Myocyte (in vitro differentiated cells): ENCODE data around the gene ZNF564. TPM values are rescaled to one million over a fixed set of nuclear protein-coding genes. Genes with fewer than 3 reads are reported as not detected.
A peak's percentile ranks its signal among the peaks of the same experiment; 100 is the strongest.
"Not testable (repeated sequence)": the region's sequence is repeated elsewhere in the genome, so short reads cannot be mapped to it uniquely, and the experiment has no call there.

ENCODE experiments used
- DNase-seq: peaks from one replicate; pipeline ENCODE4 v3.0.0-alpha.2; 2012; ENCODE audit warnings: low read depth
- total RNA-seq: library from RNA; depleted of rRNA; stranded (reverse); fragments of >200 nt; gene quantifications from 2 replicates; pipeline ENCODE4 v1.2.3, GENCODE V29; 2014

The ZNF564 gene
- total RNA-seq, 1 donor from 2014 or later: 6.0 TPM

DNA sequence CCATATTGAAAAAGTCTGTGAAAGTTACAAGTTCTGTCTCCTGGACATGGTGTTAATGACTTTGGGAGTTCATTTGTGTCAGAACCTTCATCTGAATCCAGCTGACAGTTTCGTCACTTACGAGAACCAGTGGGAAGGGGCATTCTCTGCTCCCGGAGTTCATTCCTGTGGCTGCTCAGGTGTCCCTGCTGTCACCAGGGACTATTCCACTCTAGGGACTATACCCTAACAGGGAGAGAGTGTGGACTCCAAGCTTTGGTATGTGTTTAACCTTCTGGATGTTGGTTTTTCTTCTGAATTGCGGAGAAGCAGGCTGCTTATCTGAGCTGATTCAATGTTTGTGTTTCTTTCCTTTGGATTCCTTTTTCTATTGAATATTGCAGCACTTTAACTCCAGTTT, 54.2 kb downstream of the ZNF564 start:
- no peak for DNase-seq

DNA sequence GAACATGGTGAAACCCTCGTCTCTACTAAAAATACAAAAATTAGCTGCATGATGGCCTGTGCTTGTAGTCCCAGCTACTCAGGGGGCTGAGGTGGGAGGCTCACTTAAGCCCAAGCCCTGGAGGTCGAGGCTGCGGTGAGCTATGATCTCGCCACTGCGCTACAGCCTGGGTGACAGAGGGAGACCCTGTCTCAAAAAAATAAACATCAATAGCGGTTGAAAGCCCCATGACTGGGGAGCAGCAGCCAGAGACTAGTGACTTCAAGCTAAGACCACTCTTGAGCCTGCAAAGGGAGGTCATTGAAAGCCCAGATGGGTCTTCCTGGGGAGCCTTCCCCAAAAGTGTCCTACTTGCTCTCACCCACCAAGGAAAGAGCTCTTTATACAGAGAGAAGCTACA, 54.8 kb downstream of the ZNF564 start:
- DNase-seq: no peak

- DNase-seq: peak; percentile 91
Observed at GRCh38 chr19:12495002-12495802, 56.1 kb downstream of the ZNF564 start.

GRCh38 chr19:12494260-12494860, 56.9 kb downstream of the ZNF564 start:
- no peak for DNase-seq

DNA sequence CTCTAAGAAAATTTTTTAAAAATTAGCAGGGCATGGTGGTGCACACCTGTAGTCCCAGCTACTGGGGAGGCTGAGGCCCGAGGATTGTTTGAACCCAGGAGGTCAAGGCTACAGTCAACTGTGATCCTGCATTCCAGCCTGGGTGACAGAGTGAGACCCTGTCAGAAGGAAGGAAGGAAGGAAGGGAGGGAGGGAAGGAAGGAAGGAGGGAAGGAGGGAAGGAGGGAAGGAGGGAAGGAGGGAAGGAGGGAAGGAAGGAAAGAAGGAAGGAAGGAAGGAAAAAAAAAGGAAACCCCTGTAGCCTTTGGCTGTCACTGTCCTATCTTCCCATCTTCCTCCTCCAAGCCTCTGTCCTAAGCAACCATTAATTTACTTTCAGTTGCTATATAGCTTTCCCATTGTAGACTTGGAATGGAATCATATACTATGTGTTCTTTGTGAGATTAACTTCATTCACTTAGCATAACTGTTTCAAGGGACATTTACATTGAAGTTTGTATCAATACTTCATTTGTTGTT, 65.0 kb downstream of the ZNF564 start:
- DNase-seq: not testable (repeated sequence)

- DNase-seq: no peak
Observed at GRCh38 chr19:12485571-12485970, 65.7 kb downstream of the ZNF564 start.

DNA sequence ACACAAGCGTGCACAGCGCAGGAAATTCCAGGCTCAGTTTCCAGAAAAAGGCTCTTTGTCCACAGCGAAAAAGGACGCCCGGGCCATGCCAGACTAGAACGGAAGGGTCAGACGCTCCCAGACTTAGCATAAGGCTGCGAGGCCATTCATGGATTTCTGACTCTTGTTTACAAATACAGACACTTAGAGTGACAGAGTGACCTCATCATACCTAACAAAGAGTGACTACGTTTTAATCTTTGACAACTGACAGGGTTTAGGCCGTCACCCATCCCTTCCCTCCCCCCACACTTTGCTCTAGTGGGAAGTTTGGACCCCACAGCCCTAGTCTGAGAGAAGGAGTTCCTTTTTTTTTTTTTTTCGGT, 66.2 kb downstream of the ZNF564 start:
- no peak for DNase-seq

DNA sequence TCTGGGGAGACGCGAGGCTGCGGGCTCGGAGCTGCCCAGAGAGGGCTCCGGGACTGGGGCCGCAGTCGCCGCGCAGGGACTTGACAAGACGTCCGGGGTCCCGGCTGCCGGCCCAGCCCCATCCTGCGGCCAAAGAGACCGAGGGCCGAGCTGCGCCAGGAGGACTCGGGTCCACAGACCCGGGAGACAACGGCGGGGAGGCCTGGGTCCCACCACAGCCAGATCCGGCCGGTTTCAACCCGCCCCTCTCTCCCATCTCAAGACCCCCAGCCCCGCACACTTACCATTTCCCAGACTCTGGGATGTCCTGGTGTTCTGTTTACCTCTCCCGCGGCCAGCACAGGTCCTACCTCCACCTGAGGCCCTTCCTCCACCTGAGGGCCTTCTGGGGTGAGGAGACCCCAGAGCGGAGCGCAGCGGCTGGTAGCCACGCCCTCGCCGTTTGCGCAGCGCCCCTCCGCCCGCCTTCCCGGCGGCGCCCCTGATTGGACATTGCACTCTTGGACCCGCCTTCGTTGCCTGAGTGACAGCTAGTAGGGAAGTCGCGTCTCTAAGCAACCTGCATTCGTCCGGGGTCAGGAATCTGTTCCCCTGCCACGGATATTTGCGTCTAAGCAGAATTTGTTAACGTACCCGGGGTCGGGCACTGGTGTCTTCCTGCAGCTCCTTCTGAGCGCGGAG, 66.8 kb downstream of the ZNF564 start, which contains the start of gene ZNF709:
TSS of gene ZNF709 (minus strand) at position 446 of the 681 bp plus-strand sequence. CDS start at position 287, 159 bp downstream.
- DNase-seq: peak; percentile 92

DNA sequence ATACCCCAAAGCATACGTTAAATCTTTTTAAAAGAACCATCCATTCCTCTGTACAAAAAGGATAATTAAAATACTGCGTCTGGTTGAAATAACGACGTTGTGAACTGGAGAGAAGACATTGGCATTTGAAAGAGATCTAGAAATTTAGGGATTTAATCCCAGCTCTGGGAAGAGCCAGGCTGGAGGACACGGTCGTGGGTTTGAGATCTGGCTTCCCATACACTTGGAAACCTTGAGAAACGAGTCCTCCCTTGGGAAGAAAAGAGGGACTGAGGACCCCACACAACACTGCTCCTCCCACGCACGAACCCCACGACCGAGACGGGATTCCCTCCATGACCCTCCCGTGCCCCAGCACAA, 67.3 kb downstream of the ZNF564 start:
- DNase-seq: peak; percentile 4

GRCh38 chr19:12482509-12482886, 68.8 kb downstream of the ZNF564 start:
- peak; percentile 67 for DNase-seq

DNA sequence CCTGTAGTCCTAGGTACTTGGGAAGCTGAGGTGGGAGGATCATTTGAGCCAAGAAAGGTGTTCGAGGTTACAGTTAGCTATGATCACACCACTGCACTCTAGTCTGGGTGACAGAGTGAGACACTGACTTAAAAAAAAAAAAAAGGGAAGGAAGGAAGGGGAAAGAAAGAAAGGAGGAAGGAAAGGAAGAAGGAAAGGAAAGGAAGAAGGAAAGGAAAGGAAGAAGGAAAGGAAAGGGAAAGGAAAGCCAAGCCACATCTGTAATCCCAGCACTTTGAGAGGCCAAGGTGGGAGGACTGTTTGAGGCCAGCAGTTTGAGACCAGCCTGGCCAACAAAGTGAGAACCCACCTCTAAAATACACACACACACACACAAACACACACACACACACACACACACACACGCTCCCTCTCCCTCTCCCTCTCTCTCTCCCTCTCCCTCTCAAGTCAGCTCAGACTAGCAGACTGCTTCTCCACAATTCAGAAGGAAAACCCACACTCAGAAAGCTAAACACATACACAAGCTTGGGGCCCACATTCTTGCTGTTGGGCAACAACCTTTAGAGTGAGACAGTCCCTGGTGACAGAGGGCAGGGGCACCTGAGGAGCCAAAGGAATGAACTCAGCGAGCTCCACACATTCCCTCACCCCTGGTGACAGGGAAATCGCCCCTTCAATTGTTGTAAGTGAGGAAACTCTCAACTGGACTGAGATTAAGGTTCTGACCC, 69.3 kb downstream of the ZNF564 start:
- peak; percentile 13 for DNase-seq

DNA sequence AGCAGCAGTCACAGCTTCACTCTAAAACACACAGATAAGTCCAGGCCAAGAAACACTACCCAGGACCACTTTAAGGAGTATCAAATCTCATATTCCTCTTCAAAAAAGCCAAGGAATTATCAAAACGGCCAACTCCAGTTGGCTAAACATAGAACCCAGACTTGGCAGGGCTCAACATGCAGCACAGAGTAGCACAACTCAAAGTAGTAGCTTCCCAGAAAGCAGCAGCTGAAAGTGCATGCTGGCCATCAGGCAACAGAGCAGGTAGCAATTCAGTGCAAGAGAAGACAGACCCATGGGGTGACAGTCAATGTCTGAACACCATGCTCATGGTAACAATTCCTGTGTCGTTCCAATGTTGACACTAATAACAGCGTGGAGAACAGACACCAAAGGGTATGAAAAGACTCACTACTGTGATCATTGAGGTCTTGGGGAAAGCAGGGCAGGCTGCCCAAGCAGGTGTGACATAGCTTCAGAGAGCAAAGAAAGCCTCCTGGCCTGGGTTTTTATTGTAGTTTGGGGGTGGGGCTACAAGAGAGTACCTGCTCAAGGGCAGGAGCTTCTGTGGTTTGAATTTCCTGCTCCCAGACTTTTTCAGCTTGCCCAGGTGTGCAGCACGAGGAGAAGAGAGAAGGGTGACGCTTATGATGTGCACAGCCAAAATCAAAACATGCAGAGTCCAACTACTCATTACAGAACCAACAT, 72.9 kb downstream of the ZNF564 start:
- no peak for DNase-seq

Other genes with a start within 250 kb of the ZNF564 start
- 3.4 and 4.3 TPM in 2 replicates for gene ZNF563, start 217.8 kb downstream of the ZNF564 start, total RNA-seq
- gene ZNF442, start 185.8 kb downstream of the ZNF564 start, total RNA-seq: 2.8 and 3.7 TPM in 2 replicates
- 3.3 and 3.9 TPM in 2 replicates for gene ZNF799, start 150.2 kb downstream of the ZNF564 start, total RNA-seq
- gene ZNF443, start 110.5 kb downstream of the ZNF564 start, total RNA-seq: 1.9 and 2.3 TPM in 2 replicates
- 3.2 and 4.4 TPM in 2 replicates for gene ZNF709, start 66.7 kb downstream of the ZNF564 start, total RNA-seq
- 5.8 and 8.6 TPM in 2 replicates for gene ZNF490, start 59.3 kb upstream of the ZNF564 start, total RNA-seq
- 12.5 and 13.6 TPM in 2 replicates for gene ZNF791, start 59.4 kb upstream of the ZNF564 start, total RNA-seq
- 50.7 and 52.0 TPM in 2 replicates for gene MAN2B1, start 115.3 kb upstream of the ZNF564 start, total RNA-seq
- 10.2 and 10.5 TPM in 2 replicates for gene WDR83, start 115.3 kb upstream of the ZNF564 start, total RNA-seq
- 72.5 and 97.1 TPM in 2 replicates for gene DHPS, start 130.4 kb upstream of the ZNF564 start, total RNA-seq
- gene GNG14, start 136.5 kb upstream of the ZNF564 start, total RNA-seq: not detected in 2 replicates
- gene FBXW9, start 145.1 kb upstream of the ZNF564 start, total RNA-seq: 11.9 and 12.2 TPM in 2 replicates
- gene TNPO2, start 172.4 kb upstream of the ZNF564 start, total RNA-seq: 45.6 and 51.3 TPM in 2 replicates
- gene TRIR, start 183.2 kb upstream of the ZNF564 start, total RNA-seq: 200 and 262 TPM in 2 replicates
- 73.1 and 96.8 TPM in 2 replicates for gene GET3, start 186.0 kb upstream of the ZNF564 start, total RNA-seq
- gene BEST2, start 200.3 kb upstream of the ZNF564 start, total RNA-seq: 0.05 and 0.24 TPM in 2 replicates
- 39.6 and 49.9 TPM in 2 replicates for gene HOOK2, start 224.1 kb upstream of the ZNF564 start, total RNA-seq
- 84.4 and 96.5 TPM in 2 replicates for gene JUNB, start 240.0 kb upstream of the ZNF564 start, total RNA-seq